CD14-positive monocyte (primary cell): ENCODE results near the gene LGALS9B. TPM values are rescaled to one million over a fixed set of nuclear protein-coding genes. Genes with fewer than 3 reads are reported as not detected.
"Not testable (repeated sequence)": the region's sequence is repeated elsewhere in the genome, so short reads cannot be mapped to it uniquely, and the experiment has no call there.

Source experiments
- DNase-seq, 3 donors: peaks; one replicate each; pipeline ENCODE4 v3.0.0-alpha.2; 2011 to 2022
- H2AFZ ChIP-seq: 2 replicates; pipeline ENCODE4 v1.6.0; 2012; ENCODE audit warnings: mild to moderate bottlenecking, low read depth, low read length, inconsistent platforms; ENCODE audit not compliant: insufficient read depth, poor library complexity, severe bottlenecking
- H3K27ac ChIP-seq, 2 donors: 1 replicate in 1 of 2; 2 replicates in 1 of 2; pipeline ENCODE4 v1.5.1; 2012 to 2013; ENCODE audit warnings: low read length in 2 of 2, control low read depth in 1 of 2, inconsistent platforms in 1 of 2, low read depth in 1 of 2, mild to moderate bottlenecking in 1 of 2
- H3K27me3 ChIP-seq, 2 donors: one replicate each; pipeline versions ENCODE4 v1.6.0 to v1.6.1; 2011 to 2013; ENCODE audit warnings: low read length in 2 of 2; ENCODE audit not compliant: control insufficient read depth in 2 of 2, insufficient read depth in 2 of 2
- H3K36me3 ChIP-seq, 2 donors: replicated peaks in 1 of 2; 1 replicate in 1 of 2; 2 replicates in 1 of 2; pipeline versions ENCODE4 v1.5.1 to v1.6.1; 2012 to 2013; ENCODE audit warnings: low read length in 2 of 2, control low read depth in 1 of 2, inconsistent platforms in 1 of 2, mild to moderate bottlenecking in 1 of 2; ENCODE audit not compliant: insufficient read depth in 2 of 2, control insufficient read depth in 1 of 2
- H3K4me1 ChIP-seq, 2 donors: 1 replicate in 1 of 2; 2 replicates in 1 of 2; pipeline versions ENCODE4 v1.5.1 to v1.6.1; 2012 to 2013; ENCODE audit warnings: low read length in 2 of 2, control low read depth in 1 of 2, inconsistent platforms in 1 of 2, mild to moderate bottlenecking in 1 of 2, moderate library complexity in 1 of 2; ENCODE audit not compliant: insufficient read depth in 2 of 2, control insufficient read depth in 1 of 2
- H3K4me2 ChIP-seq: replicated peaks from 2 replicates; pipeline ENCODE3; 2012; ENCODE audit warnings: low read length, moderate library complexity, mild to moderate bottlenecking; ENCODE audit not compliant: poor library complexity, severe bottlenecking; ENCODE audit errors: extremely low read depth
- H3K4me3 ChIP-seq, 3 experiments: fragments of 200-600 bp in 1 of 3; sonication (generic) in 1 of 3; replicated peaks in 1 of 3; 1 replicate in 2 of 3; 2 replicates in 1 of 3; pipeline ENCODE4 v1.5.1; 2011 to 2013; ENCODE audit warnings: low read length in 3 of 3, mild to moderate bottlenecking in 3 of 3, control low read depth in 2 of 3, low read depth in 2 of 3, inconsistent platforms in 1 of 3, moderate library complexity in 1 of 3
- H3K79me2 ChIP-seq: 2 replicates; pipeline ENCODE4 v1.6.0; 2012; ENCODE audit warnings: mild to moderate bottlenecking, control low read depth, inconsistent platforms, low read length, moderate library complexity; ENCODE audit not compliant: insufficient read depth
- H3K9ac ChIP-seq: 2 replicates; pipeline ENCODE4 v1.6.0; 2017; ENCODE audit warnings: low read length, mild to moderate bottlenecking; ENCODE audit not compliant: insufficient read depth, poor library complexity, severe bottlenecking
- H3K9me3 ChIP-seq, 2 donors: replicated peaks in 1 of 2; 1 replicate in 1 of 2; 2 replicates in 1 of 2; pipeline versions ENCODE4 v1.5.1 to v1.6.1; 2012 to 2013; ENCODE audit warnings: low read length in 2 of 2, control low read depth in 1 of 2; ENCODE audit not compliant: control insufficient read depth in 1 of 2, insufficient read depth in 1 of 2
- H4K20me1 ChIP-seq: 2 replicates; pipeline ENCODE4 v1.6.0; 2012; ENCODE audit warnings: mild to moderate bottlenecking, low read length, control low read depth, moderate library complexity; ENCODE audit not compliant: insufficient read depth
- H3K27ac Mint-ChIP-seq, 7 donors: one replicate each; pipeline ENCODE4 v1.8.0; 2020; ENCODE audit warnings: mild to moderate bottlenecking in 7 of 7, mixed read lengths in 7 of 7, moderate library complexity in 6 of 7, inconsistent platforms in 2 of 7
- H3K27me3 Mint-ChIP-seq, 3 donors: one replicate each; pipeline ENCODE4 v1.8.0; 2021 to 2022; ENCODE audit warnings: low read depth in 3 of 3, mild to moderate bottlenecking in 3 of 3, mixed read lengths in 3 of 3, moderate library complexity in 3 of 3, inconsistent platforms in 1 of 3
- H3K36me3 Mint-ChIP-seq, 2 donors: one replicate each; pipeline ENCODE4 v1.8.0; 2020; ENCODE audit warnings: mixed read lengths in 2 of 2, inconsistent platforms in 1 of 2, mild to moderate bottlenecking in 1 of 2
- H3K4me1 Mint-ChIP-seq: one replicate; pipeline ENCODE4 v1.8.0; 2020; ENCODE audit warnings: mild to moderate bottlenecking, mixed read lengths
- H3K4me3 Mint-ChIP-seq, 2 donors: one replicate each; pipeline ENCODE4 v1.8.0; 2020; ENCODE audit warnings: mild to moderate bottlenecking in 2 of 2, mixed read lengths in 2 of 2, moderate library complexity in 1 of 2
- H3K9me3 Mint-ChIP-seq, 7 donors: one replicate each; pipeline ENCODE4 v1.8.0; 2020 to 2022; ENCODE audit warnings: mixed read lengths in 7 of 7, mild to moderate bottlenecking in 6 of 7, moderate library complexity in 6 of 7, inconsistent platforms in 2 of 7
- WGBS: methylation state at CpG from one replicate; pipeline ENCODE4 v1.1.5; 2013; ENCODE audit warnings: missing lambda C conversion rate; ENCODE audit not compliant: insufficient coverage; 5-methylcytosine and 5-hydroxymethylcytosine counted together
- intact Hi-C, 2 donors: fragments of 100-400 bp; cut with micrococcal nuclease; formaldehyde crosslinking; loops; one replicate each; pipeline versions ENCODE4 v1.15.0 to v1.15.1; 2023
- polyA plus RNA-seq, 3 donors: library from polyadenylated mRNA; depleted of rRNA in 1 of 3; unstranded in 2 of 3; stranded (reverse) in 1 of 3; fragments of 300-500 nt in 2 of 3; fragments of >200 nt in 1 of 3; fragmentation: Illumina TruSeq in 2 of 3; gene quantifications; 1 replicate in 2 of 3; 2 replicates in 1 of 3; pipeline ENCODE4 v1.2.3, GENCODE V29; 2012 to 2021
- small RNA-seq: library from RNA; depleted of rRNA; stranded (forward); fragments of <200 nt; gene quantifications from one replicate; pipeline ENCODE3, GENCODE V24; 2012; ENCODE audit warnings: low read depth; ENCODE audit not compliant: insufficient read length

Gene LGALS9B
- polyA plus RNA-seq, 3 donors: not detected

GRCh38 chr17:20415479-20415878 lies 51.9 kb downstream of the LGALS9B start:
- H3K27me3 ChIP-seq, H3K27ac ChIP-seq, H4K20me1 ChIP-seq, intact Hi-C loops, H3K4me3 ChIP-seq, H3K36me3 ChIP-seq, H3K27ac Mint-ChIP-seq, H3K4me3 Mint-ChIP-seq, H3K27me3 Mint-ChIP-seq, H3K9me3 Mint-ChIP-seq, H3K4me1 ChIP-seq, H3K9me3 ChIP-seq, H3K79me2 ChIP-seq, H3K4me2 ChIP-seq, H3K9ac ChIP-seq, H3K36me3 Mint-ChIP-seq, H2AFZ ChIP-seq, H3K4me1 Mint-ChIP-seq, DNase-seq: not testable (repeated sequence)
- no CpG with 5 or more reads among the region's 5 CpGs for WGBS

DNA sequence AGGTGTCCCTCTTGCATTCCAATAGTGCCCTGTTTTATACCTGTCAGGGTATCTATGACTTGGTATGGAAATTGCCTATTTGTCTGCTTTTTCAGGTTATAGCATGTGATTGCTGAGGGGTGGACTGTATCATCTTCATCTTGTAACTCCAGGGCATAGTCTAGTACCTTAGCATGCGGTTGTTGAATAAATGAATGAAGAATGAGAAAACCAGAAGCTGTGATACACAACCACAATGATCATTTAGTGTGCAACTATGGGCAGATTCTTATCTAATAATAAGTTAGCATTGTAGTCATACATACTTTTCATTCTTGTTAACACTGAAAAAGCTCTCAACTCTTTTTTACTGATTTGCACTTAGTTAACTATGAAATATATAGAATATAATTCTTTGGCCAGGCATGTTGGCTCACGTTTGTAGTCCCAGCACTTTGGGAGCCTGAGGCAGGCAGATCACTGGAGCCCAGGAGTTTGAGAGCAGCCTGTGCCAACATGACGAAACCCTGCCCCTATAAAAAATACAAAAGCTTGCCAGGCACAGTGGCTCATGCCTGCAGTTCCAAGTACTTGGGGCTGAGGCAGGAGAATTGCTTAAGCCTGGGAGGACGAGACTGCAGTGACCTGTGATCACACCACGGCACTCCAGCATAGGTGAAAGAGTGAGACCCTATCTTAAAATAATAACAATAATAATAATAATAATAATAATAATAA lies 65.9 kb downstream of the LGALS9B start:
- H3K9me3 ChIP-seq, intact Hi-C loops, H3K27ac Mint-ChIP-seq: not testable (repeated sequence)

DNA sequence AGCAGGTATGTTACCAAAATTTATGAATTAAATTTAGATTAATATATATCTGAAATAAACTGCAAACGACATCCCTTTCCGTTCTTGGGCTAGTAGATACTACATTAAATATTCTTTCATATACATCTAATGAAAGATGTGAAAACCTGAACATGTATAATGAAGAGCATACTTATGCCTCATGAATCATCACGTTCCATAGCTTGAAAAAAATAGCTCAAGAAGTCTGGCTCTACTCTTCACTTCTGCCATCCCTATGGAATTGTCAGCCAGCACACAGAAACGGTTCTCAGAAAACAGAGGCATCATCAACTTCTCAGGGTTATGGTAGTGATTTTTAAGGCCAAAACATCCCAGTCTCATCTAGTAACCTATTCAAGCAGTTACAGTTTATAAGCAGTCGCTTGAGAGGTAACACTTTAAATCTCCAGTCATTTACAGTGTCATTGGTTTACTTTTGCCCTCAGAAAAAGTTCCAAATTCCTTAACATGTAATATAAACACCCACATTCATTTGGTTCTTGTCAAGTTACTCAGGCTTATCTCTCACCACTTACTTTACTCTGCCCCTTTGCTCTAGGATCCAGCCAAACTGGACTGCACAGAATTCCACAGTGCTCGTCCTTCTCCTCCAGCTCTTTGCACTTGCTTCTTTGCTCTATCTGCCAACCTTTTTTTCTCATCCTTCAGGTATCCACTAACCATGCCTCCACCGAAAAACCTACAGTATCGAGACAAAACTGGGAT lies 66.6 kb downstream of the LGALS9B start:
- H2AFZ ChIP-seq, H3K4me3 Mint-ChIP-seq, H3K27ac ChIP-seq, intact Hi-C loops, H3K4me3 ChIP-seq, H3K9ac ChIP-seq, DNase-seq, H3K27me3 ChIP-seq, H3K4me2 ChIP-seq, H4K20me1 ChIP-seq, H3K4me1 ChIP-seq, H3K9me3 Mint-ChIP-seq, H3K36me3 Mint-ChIP-seq, H3K27me3 Mint-ChIP-seq, H3K27ac Mint-ChIP-seq, H3K4me1 Mint-ChIP-seq, H3K79me2 ChIP-seq, H3K36me3 ChIP-seq, H3K9me3 ChIP-seq: not testable (repeated sequence)
- WGBS: no CpG with 5 or more reads among the region's 8 CpGs

More for the DNA sequence above, 65.9 kb downstream of the LGALS9B start:
- no CpG with 5 or more reads among the region's 5 CpGs for WGBS
- H3K36me3 Mint-ChIP-seq, H3K4me3 ChIP-seq, H3K4me1 Mint-ChIP-seq, H3K36me3 ChIP-seq, H4K20me1 ChIP-seq, H2AFZ ChIP-seq, H3K9me3 Mint-ChIP-seq, H3K4me1 ChIP-seq, H3K27me3 Mint-ChIP-seq, DNase-seq, H3K79me2 ChIP-seq, H3K27me3 ChIP-seq, H3K4me3 Mint-ChIP-seq, H3K27ac ChIP-seq, H3K9ac ChIP-seq, H3K4me2 ChIP-seq: not testable (repeated sequence)

Small RNA genes within 50 kb of the gene (small RNA-seq; reads per million reads assigned to genes)
- not detected for gene YWHAEP3

Other genes with a start within 250 kb of the LGALS9B start
- gene CDRT15L2, start 112.2 kb upstream of the LGALS9B start, polyA plus RNA-seq: not detected